Panc1 (cell line): ENCODE measurements around the gene KRT2. TPM values are rescaled to one million over a fixed set of nuclear protein-coding genes. Genes with fewer than 3 reads are reported as not detected.

ENCODE experiments used
- ATAC-seq: fragments of 200-7000 bp; cut with Tn5 transposase; 2 replicates; pipeline ENCODE4 v1.9.1; 2020; ENCODE audit warnings: mild to moderate bottlenecking, moderate library complexity
- BruUV-seq: library from RNA; stranded (reverse); fragments of 400-500 nt; replicated peaks from 2 replicates; lab custom pipeline; 2021; lab: Mats Ljungman, UMichigan
- CTCF ChIA-PET: fragments of 300-600 bp; sonication (Branson Sonifier 250); formaldehyde crosslinking; loops from one replicate; lab custom pipeline; 2022; ENCODE audit warnings: antibody characterized with exemption; lab: Charles Lee
- POLR2A ChIA-PET: fragments of 300-600 bp; sonication (Branson Sonifier 250); formaldehyde crosslinking; loops from one replicate; lab custom pipeline; 2022; ENCODE audit warnings: antibody characterized with exemption; lab: Charles Lee
- DNase-seq: peaks from one replicate; pipeline ENCODE4 v3.0.0-alpha.2; 2010; ENCODE audit warnings: low read depth, low spot score
- H3K27ac ChIP-seq: 2 replicates; pipeline ENCODE4 v1.5.1; 2011; ENCODE audit warnings: mild to moderate bottlenecking, low read length, inconsistent platforms
- H3K27me3 ChIP-seq: fragments of 200-500 bp; sonication (Bioruptor generic); 2 replicates; pipeline ENCODE4 v1.6.0; 2014; ENCODE audit warnings: low read length, inconsistent platforms; ENCODE audit not compliant: control insufficient read depth, insufficient read depth
- H3K36me3 ChIP-seq: fragments of 200-500 bp; sonication (Bioruptor generic); 2 replicates; pipeline ENCODE4 v1.5.1; 2014; ENCODE audit warnings: inconsistent platforms, mild to moderate bottlenecking, low read length, moderate library complexity; ENCODE audit not compliant: control insufficient read depth, insufficient read depth
- H3K4me1 ChIP-seq: 2 replicates; pipeline ENCODE4 v1.5.1; 2011; ENCODE audit warnings: inconsistent platforms, mild to moderate bottlenecking, low read length, moderate library complexity; ENCODE audit not compliant: control insufficient read depth, insufficient read depth
- H3K4me3 ChIP-seq, 2 experiments: 2 replicates each; pipeline ENCODE4 v1.5.1; 2011 to 2012; ENCODE audit warnings: low read depth in 2 of 2, low read length in 2 of 2, mild to moderate bottlenecking in 2 of 2, inconsistent platforms in 1 of 2, moderate library complexity in 1 of 2
- H3K9me3 ChIP-seq: fragments of 200-500 bp; sonication (Bioruptor generic); 2 replicates; pipeline ENCODE4 v1.5.1; 2014; ENCODE audit warnings: low read depth, mild to moderate bottlenecking, inconsistent platforms, low read length, moderate library complexity; ENCODE audit not compliant: control insufficient read depth, insufficient read depth
- POLR2AphosphoS5 ChIP-seq: IDR thresholded peaks from 2 replicates; pipeline ENCODE4 v1.6.1; 2012; ENCODE audit warnings: mild to moderate bottlenecking, low read depth, low read length, moderate library complexity
- SIN3A ChIP-seq: IDR thresholded peaks from 2 replicates; pipeline ENCODE4 v1.6.1; 2012; ENCODE audit warnings: low read depth, mild to moderate bottlenecking, low read length, moderate library complexity, borderline replicate concordance; ENCODE audit not compliant: insufficient read depth
- TCF7L2 ChIP-seq: IDR thresholded peaks from 2 replicates; pipeline ENCODE4 v1.6.1; 2011; ENCODE audit warnings: mild to moderate bottlenecking, low read depth, low read length, inconsistent platforms
- in situ Hi-C: cut with HindIII; loops from 2 replicates; pipeline ENCODE4 v1.10.0; 2016; ENCODE audit warnings: low sequenced_read_pairs, low pct_unique_long_range_greater_than_20kb
- intact Hi-C: fragments of 100-400 bp; cut with micrococcal nuclease; formaldehyde crosslinking; loops from one replicate; pipeline ENCODE4 v1.10.0; 2022; ENCODE audit not compliant: unreplicated experiment
- total RNA-seq: library from RNA; stranded (reverse); gene quantifications from one replicate; pipeline ENCODE4 v1.2.1, GENCODE V29; 2021; ENCODE audit not compliant: unreplicated experiment
- TF ChIP-seq, protein P1 (sequence below), 2 experiments: IDR thresholded peaks; 2 replicates each; pipeline ENCODE4 v1.6.1; 2011 to 2012; ENCODE audit warnings: low read depth in 2 of 2, control low read depth in 1 of 2, low read length in 1 of 2, mild to moderate bottlenecking in 1 of 2, moderate library complexity in 1 of 2; ENCODE audit not compliant: insufficient read depth in 1 of 2
- TF ChIP-seq, protein P2 (sequence below): fragments of 450-650 bp; IDR thresholded peaks from 2 replicates; pipeline ENCODE4 v1.5.1; 2017; ENCODE audit warnings: mild to moderate bottlenecking

The KRT2 gene
- total RNA-seq, 1 experiment from 2014 or later: 0.33 TPM

DNA sequence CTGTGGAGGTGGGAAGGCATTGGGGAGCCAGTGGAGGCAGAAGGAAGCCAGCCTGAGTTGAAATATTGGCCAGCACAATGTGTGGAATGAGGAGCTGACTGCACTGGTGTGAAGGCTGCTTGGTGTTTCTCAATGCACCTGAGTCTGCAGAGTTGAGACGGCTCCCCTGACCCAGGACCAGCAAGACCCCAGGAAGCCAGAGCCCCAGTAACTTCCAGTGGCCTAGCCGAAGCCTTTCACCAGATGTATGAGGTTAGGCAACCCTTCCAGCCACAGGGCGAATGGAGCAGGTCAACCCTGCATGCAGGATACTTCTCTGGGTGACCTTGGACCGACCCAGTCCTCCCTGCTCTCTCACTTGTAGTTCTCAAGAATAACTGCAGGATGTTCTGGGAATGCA lies 20.7 kb downstream of the KRT2 start:
- DNase-seq (no peak), ATAC-seq (no peak)
- Histone ChIP-seq H3K9me3 (no peaks in the 10 kb centered on the region), H3K27me3 (peaks cover 3% of the 10 kb centered on the region; the same call in 1 of the 2 replicates), H3K4me1 (no peaks in the 10 kb centered on the region), H3K27ac (no peak overlapping the region), H3K4me3 (no peak overlapping the region), H3K36me3 (no peaks in the 10 kb centered on the region)
- POLR2A ChIA-PET: no interaction called here
- CTCF ChIA-PET: no interaction called here
- TF ChIP-seq, protein P1, sequence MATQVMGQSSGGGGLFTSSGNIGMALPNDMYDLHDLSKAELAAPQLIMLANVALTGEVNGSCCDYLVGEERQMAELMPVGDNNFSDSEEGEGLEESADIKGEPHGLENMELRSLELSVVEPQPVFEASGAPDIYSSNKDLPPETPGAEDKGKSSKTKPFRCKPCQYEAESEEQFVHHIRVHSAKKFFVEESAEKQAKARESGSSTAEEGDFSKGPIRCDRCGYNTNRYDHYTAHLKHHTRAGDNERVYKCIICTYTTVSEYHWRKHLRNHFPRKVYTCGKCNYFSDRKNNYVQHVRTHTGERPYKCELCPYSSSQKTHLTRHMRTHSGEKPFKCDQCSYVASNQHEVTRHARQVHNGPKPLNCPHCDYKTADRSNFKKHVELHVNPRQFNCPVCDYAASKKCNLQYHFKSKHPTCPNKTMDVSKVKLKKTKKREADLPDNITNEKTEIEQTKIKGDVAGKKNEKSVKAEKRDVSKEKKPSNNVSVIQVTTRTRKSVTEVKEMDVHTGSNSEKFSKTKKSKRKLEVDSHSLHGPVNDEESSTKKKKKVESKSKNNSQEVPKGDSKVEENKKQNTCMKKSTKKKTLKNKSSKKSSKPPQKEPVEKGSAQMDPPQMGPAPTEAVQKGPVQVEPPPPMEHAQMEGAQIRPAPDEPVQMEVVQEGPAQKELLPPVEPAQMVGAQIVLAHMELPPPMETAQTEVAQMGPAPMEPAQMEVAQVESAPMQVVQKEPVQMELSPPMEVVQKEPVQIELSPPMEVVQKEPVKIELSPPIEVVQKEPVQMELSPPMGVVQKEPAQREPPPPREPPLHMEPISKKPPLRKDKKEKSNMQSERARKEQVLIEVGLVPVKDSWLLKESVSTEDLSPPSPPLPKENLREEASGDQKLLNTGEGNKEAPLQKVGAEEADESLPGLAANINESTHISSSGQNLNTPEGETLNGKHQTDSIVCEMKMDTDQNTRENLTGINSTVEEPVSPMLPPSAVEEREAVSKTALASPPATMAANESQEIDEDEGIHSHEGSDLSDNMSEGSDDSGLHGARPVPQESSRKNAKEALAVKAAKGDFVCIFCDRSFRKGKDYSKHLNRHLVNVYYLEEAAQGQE (IDR thresholded peaks at IDR 0.05; ENCODE audit: insufficient read depth in 1 of 2, low read depth in 2 of 2, low read length in 1 of 2): no peak
- TF ChIP-seq, protein P2, sequence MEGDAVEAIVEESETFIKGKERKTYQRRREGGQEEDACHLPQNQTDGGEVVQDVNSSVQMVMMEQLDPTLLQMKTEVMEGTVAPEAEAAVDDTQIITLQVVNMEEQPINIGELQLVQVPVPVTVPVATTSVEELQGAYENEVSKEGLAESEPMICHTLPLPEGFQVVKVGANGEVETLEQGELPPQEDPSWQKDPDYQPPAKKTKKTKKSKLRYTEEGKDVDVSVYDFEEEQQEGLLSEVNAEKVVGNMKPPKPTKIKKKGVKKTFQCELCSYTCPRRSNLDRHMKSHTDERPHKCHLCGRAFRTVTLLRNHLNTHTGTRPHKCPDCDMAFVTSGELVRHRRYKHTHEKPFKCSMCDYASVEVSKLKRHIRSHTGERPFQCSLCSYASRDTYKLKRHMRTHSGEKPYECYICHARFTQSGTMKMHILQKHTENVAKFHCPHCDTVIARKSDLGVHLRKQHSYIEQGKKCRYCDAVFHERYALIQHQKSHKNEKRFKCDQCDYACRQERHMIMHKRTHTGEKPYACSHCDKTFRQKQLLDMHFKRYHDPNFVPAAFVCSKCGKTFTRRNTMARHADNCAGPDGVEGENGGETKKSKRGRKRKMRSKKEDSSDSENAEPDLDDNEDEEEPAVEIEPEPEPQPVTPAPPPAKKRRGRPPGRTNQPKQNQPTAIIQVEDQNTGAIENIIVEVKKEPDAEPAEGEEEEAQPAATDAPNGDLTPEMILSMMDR: no peak
- TF ChIP-seq SIN3A (no peak), TCF7L2 (no peak), POLR2AphosphoS5 (no peak)
- BruUV-seq: no TSS peak
- in situ Hi-C loops: no loop called here
- intact Hi-C loops: no loop called here

DNA sequence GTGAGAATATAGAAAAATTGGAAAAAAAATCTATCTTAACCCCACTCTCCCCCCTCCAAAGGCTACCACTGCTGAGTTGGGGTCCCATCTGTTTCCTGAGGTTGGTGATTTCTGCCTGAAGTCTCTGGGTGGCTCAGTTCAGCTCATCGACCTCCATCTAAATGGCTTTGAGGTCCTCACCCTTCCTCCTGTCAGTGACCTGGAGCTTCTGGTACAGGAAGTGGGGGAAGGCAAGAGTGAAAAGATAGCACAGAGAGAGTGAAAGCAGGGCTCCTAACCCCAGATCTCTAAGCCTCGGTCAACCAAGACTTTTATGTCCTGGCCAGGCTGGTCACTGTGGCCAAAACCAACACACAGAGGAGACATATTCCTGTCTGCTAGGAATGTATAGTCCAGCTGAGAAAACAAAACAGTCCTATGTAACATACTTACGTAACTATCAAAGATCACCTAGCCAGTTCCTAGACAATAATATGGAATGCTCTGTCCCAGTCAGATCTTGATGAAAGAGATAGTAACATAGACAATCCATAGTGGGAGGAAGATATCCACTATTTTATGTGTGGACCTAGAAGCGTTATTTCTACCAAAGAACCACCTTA lies 21.3 kb downstream of the KRT2 start:
- Histone ChIP-seq H3K27me3 (peaks cover 6% of the 10 kb centered on the region; the same call in 1 of the 2 replicates), H3K27ac (no peak overlapping the region), H3K4me3 (no peak overlapping the region), H3K9me3 (no peaks in the 10 kb centered on the region), H3K4me1 (no peaks in the 10 kb centered on the region), H3K36me3 (no peaks in the 10 kb centered on the region)
- no peak for ATAC-seq
- no peak for DNase-seq
- intact Hi-C loops (no loop called here), in situ Hi-C loops (no loop called here)
- no TSS peak for BruUV-seq
- CTCF ChIA-PET: no interaction called here
- TF ChIP-seq, protein P1 (IDR thresholded peaks at IDR 0.05; ENCODE audit: insufficient read depth in 1 of 2, low read depth in 2 of 2, low read length in 1 of 2): no peak
- TF ChIP-seq POLR2AphosphoS5: no peak
- no peak for TF ChIP-seq SIN3A
- TF ChIP-seq TCF7L2: no peak
- POLR2A ChIA-PET: no interaction called here
